Stimulated activated CD8-positive, alpha-beta memory T cell treated with anti-CD3 and anti-CD28 coated beads, Interleukin-15, amount 100 ng/mL, for 48 hours (primary cell): ENCODE data around the gene NOL4L.

Experiments
- DNase-seq, 2 donors: peaks; one replicate each; pipeline ENCODE4 v3.0.0-alpha.2; 2020; ENCODE audit warnings: low read depth in 2 of 2

Gene NOL4L, protein sequence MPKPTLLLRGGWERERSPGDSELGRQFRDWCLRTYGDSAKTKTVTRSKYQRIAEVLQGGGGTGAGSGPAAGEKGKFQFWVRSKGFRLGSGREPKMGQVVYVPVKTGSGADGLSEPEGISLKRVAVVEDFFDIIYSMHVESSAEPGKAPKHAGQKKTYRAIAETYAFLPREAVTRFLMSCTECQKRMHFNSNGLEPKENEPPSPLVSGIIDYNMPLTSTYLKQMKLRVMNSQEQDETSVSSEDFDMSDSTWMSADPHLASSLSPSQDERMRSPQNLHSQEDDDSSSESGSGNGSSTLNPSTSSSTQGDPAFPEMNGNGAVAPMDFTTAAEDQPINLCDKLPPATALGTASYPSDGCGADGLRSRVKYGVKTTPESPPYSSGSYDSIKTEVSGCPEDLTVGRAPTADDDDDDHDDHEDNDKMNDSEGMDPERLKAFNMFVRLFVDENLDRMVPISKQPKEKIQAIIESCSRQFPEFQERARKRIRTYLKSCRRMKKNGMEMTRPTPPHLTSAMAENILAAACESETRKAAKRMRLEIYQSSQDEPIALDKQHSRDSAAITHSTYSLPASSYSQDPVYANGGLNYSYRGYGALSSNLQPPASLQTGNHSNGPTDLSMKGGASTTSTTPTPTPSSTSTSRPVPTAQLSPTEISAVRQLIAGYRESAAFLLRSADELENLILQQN

DNA sequence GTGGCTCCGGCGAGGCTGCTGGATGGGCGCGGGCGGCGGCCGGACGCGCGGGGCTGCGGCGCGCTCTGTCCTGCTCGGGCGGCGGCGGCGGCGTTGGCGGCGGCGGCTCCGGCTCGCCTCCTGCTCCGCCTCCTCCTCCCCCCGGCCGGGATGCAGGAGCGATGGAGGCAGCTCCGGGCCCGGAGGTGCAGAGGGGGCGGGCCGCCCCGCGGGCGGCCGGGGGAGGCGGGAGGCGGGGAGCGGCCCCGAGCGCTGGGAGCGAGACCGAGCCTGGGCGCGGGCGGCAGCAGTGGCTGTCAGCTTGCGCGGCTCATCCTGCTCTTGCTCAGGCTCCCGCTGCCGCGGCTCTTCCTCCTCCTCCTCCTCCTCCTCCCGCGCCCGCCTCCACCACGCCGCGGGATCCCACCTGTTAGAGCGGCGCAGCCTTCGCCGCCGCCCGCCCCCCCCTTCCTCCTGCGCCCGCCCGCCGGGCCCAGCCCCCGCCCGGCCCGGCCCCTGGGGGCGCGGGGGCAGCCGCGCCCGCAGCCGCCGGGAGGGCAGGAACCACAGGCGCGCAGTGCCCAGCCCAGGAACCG lies at the start of gene NOL4L:
TSS of gene NOL4L (minus strand) at position 323 of the 575 bp plus-strand sequence. CDS start 443 bp downstream, outside the sequence.
- DNase-seq: no peak

DNA sequence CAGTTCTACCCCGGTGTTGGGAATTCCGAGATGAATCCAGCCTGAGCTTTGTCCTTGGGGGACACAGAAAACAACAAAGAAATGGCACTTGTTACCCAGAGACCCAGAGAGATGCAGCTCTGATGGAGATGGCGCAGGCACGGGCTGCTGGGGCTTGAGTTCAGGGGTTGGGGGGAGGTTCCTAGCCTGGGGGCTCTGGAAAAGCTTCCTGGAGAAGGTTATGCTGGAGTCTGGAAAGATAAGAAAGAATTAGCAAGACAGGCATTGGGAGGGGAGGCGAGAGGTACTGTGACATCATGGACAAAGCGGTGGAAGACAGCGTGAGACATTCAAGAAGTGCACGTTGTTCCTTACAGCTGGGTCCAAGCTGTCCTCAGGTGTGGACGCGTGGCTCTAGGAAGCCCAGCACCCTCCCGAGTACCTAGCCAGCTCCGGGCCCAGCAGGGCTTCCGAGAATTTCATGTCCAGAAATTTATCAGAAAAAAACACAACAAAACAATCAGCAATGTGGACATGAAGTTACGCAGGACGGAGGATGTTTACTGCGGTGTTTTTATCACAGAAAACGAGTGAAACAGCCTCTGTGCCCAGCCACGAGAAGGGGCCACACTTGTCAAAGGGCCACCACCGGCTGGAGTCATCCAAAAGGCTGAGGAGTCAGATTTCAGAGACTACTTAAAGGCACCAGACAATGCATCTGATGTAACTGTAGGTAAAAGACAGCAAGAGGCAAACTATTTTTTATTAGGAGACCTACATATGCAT lies 49.1 kb upstream of the NOL4L start:
- DNase-seq: no peak

DNA sequence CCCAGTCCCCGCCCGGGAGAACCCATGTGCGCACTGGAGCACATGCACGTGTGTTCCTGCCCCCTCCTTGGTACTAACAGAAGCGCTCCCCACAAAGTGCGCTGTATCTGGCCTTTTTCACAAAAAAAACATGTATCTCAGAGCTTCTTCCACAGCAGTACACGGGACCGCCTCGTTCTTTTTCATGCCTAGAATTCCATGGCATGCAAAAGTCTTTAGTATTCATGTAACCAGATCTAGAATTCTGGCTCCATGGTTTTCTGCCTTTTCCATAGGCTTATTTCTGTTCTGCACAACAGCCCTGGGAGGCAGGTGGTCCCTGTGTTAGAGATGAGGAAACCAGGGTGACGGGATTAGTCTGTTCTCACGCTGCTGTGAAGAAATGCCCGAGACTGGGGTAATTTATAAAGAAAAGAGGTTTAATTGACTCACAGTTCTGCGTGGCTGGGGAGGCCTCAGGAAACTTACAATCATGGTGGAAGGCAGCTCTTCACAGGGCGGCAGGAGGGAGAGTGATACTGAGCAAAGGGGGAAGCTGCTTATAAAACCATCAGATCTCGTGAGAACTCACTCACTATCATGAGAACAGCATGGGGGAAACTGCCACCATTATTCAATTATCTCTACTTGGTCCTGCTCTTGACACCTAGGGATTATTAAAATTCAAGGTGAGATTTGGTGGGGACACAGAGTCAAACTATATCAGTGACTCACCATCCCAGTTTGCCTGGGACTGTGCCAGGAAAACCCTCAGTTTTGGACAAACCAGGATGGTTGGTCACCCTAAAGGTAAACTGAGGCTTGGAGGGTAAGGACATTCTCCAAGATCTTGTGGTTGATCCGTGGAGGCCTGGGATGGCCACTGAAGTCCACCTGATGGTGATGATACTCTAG lies 47.6 kb upstream of the NOL4L start:
- DNase-seq: no peak

DNA sequence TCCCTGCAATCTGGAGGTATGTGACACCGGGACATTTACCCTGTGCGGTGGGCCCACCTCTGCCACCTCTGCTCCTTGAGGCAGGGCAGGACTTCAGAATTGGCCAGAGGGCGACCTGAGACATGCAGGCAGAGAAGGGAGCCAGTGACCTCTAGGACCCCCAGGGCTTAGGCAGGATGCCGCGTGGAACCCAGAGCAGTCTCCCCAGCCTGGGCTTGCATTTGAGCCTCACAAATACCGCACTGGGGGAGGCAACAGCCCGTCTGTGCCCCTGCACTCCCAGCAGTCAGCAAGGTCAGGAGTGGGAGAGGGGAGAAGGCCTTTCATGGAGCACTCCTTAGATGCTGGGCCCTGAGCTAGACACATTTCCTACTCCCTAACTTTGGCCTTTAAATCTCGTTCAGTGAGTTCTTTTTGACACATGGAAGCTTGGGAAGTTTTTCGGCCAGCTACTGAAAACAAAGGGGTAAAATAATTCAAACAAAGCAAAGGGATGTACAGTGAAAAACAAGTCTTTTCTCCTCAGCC lies 46.9 kb upstream of the NOL4L start:
- no peak for DNase-seq

DNA sequence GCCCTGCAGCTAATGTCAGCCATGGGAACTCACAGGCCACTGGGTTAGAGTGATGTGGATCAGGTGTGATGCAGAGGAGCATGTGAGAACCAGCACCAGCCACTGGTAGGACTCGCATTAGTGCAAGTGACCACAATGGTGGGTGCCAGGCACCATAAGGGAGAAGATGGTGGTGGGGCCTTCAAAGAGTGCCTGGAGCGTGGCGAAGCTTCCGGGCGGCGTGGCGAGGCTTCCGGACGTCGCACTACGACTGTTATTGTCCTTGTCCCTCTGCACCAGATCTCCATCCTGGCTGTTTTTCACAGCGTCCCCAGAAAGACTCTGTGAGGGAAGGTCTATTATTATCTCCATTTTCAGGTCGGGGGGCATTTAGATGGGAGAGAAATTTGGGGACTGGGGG lies 44.7 kb upstream of the NOL4L start:
- DNase-seq: no peak

DNA sequence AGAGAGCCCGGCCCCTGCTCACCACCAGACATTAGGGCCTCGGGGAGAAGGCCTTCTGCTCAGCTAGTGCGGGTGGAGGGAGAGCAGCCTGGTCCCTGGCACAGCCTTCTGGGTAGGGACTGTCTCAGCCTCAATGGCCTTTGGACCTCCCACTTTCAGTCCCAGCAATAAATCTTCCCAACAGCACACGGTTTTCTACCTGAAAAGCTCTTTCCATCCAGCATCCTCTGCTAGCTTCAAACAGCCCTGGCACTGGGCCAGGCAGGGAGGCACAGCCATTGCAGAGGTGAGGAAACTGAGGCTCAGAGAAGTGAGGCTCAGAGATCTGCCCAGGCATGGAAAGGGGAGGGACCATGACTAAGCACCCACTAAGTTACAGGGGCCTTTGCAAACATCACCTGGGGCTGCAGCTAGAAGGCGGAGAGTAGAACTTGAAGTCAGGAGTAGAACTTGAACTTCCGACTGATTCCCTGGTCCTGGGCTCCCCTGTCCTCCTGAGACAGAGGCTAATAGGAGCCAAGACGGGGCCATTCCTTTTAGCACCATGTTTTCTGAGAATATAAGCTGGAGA lies 43.9 kb upstream of the NOL4L start:
- DNase-seq: no peak

DNA sequence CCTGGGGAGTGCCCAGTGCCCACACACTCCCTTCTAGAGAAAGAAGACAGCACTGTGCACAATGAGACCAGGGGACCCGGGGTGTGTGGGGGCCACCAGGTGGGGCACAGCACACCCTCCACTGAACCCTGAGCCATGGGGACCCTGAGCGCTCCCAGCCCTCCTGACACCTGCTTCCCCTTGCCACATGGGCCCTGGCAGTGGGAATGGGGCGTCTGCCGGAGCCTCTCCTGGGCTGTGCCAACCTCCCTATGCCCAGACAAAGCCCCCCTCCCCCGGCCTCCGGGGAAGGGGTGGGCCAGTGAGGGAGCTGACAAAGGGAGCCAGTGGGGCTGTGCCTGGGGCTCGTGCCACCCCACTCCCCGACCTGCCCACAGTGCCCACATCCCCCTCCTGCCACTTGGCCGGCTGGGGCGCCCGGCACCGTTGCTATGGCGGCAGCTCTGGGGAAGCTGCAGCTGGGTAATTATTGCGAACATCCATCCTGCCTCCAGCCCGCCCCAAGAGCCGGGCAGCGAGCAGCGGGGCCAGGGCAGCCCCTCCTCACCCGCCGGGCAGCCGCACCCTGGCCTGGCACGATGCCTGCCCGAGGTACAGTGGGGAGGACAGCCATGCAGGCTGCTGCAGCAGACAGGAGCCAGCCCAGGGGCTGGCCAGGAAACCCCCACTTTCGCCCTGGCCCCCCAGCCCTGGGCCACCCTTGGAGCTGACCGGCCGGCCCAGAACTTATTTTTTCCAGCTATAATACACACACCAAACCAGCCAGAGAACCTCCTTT lies 41.9 kb upstream of the NOL4L start:
- no peak for DNase-seq

DNA sequence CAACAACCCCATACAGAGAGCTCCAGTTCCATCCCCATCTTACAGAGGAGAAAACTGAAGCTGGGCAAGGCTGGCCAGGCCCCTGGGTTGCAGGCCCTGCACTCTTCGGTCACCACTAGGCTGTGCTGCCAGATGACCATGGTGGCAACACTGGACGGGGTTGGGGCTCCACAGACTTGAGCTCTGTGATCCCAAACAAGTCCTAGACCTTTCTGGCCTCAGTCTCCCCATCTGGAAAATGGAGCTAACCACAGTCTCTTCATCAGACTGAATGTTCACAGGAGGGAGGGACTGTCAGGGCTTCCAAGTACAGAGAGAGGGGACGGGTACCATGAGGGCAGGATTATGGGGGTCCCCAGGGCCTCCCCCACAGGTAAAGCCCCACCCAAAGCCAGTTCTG lies 41.3 kb upstream of the NOL4L start:
- no peak for DNase-seq

DNA sequence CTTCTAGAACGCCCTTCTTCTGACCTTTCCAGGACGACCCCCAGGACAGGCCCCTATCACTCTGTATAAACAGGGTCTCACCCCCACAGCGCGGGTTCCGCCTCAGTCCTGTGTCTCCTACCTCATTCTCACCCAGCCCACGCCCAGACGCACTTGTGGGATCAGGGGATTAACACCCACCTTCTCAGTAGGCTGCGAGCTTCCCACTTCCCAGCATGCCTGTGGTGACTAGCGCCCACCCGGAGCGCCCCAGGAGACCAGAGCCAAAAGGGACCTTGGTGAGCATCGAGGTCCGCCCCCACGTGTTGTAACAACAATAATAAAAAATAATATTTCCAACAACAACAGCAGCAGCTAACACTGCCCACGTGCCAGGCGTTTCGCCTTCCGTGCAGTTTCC lies 40.9 kb upstream of the NOL4L start:
- DNase-seq: no peak

DNA sequence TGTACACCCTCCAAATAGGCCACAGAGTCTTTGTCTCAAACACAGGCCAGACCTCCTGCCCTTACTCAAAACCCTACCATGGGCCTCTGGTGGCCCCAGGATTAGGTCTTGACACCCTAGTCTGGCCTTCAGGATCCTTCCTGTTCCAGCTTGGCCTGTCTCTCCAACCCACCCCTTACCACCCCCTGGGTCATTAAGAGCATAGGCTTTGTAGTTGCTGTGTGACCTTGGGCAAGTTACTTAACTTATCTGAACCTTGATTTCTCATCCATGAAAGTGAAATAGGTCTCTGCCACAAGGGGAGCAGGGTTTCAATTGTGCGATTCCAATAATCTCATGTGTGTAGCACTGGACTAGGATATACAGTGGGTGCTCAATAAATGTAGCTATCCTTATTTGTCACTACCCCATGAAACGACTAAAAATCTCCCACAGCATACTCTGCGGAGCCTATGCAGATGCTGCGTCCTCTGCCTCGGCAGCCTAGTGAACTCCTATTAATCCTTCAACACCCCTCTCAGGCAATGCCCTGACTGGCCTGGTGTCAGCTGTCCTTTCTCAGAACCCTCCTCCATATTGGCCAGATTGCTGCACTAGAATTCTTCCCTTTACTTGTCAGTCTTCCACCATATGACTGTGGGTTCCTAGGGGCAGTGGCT lies 39.7 kb upstream of the NOL4L start:
- DNase-seq: no peak

DNA sequence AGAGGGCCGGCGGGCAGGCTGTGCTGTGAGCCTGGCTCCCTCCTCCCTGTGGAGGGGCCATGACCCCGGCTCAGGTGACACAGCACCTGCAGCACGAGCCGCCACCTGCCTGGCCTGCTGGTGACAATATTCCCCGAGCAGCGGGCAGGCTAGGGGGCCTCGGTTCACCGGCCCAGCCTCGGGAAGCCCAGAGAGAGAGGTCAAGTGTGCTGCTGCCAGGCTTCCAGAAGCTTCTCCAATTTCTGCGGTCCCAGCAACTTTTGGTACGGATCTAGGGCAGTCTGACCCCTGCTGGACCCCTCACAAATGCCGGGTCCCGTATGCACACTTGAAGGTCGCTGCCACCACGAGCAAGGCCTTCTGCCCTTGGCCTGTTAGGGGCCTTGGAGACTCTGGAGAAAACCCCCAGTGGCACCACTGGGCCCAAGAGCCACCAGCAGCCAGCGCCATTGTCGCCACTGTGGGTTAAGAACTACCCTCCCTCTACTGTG lies 38.6 kb upstream of the NOL4L start:
- DNase-seq: no peak

DNA sequence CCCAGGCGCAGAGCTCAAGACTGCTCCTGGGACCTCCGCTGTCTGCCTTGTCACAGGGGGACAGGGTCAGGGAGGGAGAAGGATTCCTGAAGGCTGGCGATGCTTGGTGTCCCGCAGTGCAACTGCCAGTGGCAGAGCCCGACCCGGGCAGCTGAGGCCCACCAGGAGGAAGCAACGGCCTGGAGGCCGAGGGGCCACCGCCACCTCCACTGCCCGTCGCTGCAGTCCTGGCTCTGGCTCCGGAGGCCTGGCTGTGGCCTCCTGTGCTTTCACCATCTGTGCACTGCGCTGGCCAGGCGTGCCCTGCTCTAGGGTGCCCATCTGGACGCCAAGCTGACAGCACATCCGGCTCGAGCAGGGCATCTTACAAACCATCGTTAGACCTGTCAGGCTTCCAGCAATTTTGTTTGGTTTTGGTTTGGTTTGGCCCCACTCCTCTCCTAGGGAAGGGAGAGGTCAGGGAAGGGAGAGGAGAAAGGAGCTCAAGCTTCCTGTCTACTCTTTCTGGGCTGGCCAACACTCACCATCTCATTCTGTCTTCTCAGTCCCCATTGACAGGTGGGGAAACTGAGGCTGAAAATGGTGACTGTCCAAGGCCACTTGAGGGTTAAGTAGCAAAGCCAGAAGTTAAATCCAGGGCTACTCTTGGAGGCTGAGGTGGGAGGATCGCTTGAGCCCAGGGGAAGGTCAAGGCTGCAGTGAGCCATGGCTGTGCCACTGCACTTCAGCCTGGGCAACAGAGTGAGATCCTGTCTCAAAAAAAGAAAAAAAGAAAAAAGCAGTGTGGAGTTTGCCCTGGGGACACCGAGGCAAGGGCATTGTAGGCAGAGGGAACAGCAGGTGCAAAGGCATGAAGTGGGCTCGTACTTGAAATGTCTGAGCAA lies 37.7 kb upstream of the NOL4L start:
- DNase-seq: no peak

DNA sequence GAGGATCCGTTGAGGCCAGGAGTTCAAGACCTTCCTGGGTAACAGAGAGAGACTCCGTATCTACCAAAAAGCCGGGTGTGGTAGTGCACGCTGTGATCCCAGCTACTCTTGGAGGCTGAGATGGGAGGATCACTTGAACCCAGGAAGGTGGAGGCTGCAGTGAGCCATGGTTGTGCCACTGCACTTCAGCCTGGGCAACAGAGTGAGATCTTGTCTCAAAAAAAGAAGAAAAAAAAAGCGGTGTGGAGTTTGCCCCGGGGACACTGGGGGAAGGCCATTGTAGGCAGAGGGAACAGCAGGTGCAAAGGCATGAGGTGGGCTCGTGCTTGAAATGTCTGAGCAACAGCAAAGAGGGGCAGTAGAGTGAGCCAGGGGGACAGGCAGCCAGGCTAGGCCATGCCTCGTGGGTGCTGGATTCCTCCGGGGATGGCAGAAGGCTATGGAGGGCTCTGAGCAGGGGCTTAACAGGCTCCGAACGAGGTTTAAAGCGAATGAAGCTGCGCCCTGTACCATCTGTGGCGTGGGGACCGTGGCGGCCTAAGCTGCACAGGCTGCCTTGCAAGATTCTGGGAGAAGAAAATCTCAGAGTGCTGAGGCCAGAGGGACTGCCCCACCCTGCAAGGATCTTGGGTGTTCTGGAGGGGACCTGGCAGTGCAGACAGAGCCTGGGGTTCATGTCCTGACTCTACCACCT lies 36.9 kb upstream of the NOL4L start:
- DNase-seq: no peak

DNA sequence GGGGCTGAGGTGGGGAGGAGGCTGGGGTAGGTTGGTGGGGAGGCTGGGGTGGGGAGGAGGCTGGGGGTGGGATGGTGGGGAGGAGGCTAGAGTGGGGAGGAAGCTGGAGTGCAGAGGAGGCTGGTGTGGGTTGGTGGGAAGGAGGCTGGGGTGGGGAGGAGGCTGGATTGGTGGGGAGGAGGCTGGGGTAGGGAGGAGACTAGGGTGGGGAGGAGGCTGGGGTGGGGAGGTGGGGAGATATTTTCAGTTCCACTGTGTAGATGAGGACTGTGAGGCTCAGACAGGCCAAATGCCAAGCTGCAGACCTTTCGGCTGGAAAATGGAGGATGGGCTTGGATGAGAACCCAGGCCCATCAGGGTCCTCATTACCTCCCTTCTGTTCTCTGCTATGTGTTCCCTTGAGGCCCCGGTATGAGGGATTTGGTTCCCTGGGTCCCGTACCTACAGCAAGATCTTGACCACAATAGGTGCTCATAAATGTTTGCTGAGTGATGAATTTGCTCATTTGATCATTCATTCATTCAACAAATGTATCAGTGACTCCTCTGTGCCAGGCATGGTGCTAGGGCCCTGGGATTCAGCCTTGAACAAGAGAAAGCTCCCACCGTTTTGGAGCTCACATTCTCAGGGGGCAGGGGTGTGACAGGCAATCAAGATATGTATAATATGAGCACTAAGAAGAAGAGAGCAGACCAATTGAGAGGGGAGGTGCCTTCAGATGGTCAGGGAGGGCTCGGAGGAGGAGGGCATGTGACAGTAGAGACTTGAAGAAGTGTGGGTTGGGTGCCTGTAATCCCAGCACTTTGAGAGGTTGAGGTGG lies 36.1 kb upstream of the NOL4L start:
- no peak for DNase-seq

DNA sequence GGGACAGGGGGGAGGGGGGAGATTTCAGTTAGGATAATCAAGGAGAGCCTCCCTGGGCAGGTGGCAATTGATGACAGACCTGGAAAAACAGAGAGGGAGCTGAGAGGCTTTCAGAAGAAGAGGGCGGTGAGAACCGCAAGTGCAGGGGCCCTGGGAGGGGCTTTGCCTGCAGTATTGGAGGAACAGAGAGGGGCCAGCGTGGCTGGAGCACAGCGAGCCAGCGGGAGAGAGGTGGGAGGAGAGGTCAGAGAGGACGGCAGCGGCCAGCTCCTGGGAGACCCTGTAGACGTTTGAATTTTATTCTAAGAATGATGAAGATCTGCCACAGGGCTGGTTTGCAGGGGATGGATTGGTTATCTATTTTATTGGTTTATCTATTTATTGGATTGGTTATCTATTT lies 34.5 kb upstream of the NOL4L start:
- no peak for DNase-seq

DNA sequence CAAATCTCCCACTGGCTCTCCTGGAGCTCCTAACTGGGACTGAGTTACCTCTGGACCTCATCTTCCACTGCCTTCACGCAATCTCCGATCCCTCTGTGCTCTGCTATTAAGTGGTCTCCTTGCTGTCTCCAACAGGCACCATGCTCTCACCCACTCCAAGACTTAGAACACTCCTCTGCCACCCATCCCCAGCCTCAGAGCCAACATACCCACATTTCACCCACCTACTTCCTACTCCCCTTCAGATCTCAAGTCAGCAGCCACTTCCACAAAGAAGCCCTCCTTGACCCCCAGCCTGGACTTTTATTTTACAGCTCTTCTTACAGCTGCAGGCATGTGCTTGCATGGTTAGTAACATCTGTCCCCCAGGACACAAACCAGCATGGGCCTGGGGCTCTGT lies 29.6 kb upstream of the NOL4L start:
- DNase-seq: no peak

DNA sequence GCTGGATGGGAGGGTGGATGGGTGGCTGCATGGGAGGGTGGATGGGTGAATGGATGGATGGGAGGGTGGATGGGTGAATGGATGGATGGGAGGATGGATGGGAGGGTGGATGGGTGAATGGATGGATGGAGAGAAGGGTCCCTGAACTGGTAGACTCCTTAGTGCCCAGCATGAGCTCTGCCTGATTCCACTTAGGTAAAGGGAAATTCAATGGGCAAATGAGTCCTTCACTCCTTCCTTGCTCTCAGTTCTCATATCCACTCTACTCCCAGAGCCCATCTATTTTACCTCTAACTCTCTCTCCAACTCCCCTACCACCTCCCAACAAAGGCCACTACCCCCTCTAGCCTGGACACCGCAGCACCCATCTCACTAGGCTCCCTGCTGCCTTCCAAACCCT lies 29.2 kb upstream of the NOL4L start:
- no peak for DNase-seq
